ENCODE data around the gene RPTN.

Gene RPTN

GRCh38 chr1:152110860-152111514, 48.0 kb downstream of the RPTN start:
- DNase-seq (ENCODE audit: low spot score), result no peak

GRCh38 chr1:152110365-152110859, 48.6 kb downstream of the RPTN start:
- no peak for DNase-seq (ENCODE audit: low spot score)
- no peak for TF ChIP-seq CTCF (IDR thresholded peaks at IDR 0.05; ENCODE audit: extremely low read depth, missing control alignments)

More at GRCh38 chr1:152110860-152111514, 48.0 kb downstream of the RPTN start:
- TF ChIP-seq CTCF (IDR thresholded peaks at IDR 0.05; ENCODE audit: extremely low read depth, missing control alignments), result no peak

- DNase-seq (ENCODE audit: low spot score), result no peak
- no peak for TF ChIP-seq CTCF (IDR thresholded peaks at IDR 0.05; ENCODE audit: extremely low read depth, missing control alignments)
Observed at GRCh38 chr1:152109998-152110294, 49.1 kb downstream of the RPTN start.

GRCh38 chr1:152109231-152109997, 49.6 kb downstream of the RPTN start:
- TF ChIP-seq CTCF (IDR thresholded peaks at IDR 0.05; ENCODE audit: extremely low read depth, missing control alignments), result no peak
- no peak for DNase-seq (ENCODE audit: low spot score)

GRCh38 chr1:152108882-152109222, 50.2 kb downstream of the RPTN start:
- TF ChIP-seq CTCF (IDR thresholded peaks at IDR 0.05; ENCODE audit: extremely low read depth, missing control alignments), result no peak
- no peak for DNase-seq (ENCODE audit: low spot score)

GRCh38 chr1:152107984-152108881, 50.8 kb downstream of the RPTN start:
- TF ChIP-seq CTCF (IDR thresholded peaks at IDR 0.05; ENCODE audit: extremely low read depth, missing control alignments), result no peak
- no peak for DNase-seq (ENCODE audit: low spot score)
